Activated gamma-delta T cell treated with anti-CD3 and anti-CD28 coated beads, Interleukin-2, amount 50 U/mL, for 16 hours (primary cell): ENCODE data around the gene CCDC106.

Source experiments
- DNase-seq: peaks from one replicate; pipeline ENCODE4 v3.0.0-alpha.2; 2020; ENCODE audit warnings: low read depth

The CCDC106 gene

DNA sequence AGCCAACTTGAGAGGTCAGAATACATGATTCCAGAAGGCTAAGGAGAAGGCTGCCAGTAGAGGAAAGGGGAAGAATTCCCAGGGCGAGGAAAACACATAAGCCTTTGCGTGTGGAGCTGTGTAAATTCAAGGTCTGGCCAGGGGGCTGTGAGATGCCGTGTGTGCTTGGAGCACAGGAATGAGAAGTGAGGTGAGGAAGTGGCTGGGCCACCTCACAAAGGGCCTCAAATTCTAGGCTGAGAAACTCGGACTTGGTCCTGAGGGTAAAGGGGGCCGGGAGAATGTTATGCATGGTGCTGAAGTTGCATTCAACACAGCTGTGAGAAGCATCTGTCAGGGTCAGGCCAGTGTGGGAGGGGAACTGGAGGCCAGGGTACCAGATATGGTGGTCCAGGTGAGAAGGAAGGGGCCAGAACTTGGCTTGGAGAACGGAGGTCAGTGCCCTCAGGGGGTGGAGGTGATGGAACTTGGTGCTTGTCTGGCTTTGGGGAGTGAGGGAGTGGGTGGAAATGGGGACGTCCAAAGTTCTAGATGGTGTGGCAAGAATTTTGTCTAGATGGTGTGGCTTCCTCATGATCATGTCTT, 12.1 kb upstream of the CCDC106 start:
- no peak for DNase-seq

DNA sequence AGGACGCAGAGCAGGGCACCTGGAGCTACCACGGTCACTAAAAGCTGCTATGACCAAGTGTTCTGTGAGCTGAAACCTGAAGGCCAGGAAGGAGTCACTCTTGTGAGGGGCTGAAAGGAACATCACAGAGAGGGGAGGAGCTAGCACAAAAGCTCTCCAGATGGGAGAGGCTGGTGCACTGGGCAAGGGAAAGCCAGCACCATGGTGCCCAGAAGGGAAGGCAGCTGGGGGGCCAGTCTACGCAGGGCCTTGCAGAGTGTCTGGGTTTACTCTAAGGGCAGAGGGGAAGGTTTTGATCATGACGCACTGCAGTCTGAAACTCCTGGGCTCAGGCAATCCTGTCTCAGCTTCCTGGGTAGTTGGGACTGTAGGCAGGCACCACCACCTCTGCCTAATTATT, 11.3 kb upstream of the CCDC106 start:
- no peak for DNase-seq

- DNase-seq = no peak
Measured at GRCh38 chr19:55637534-55637933, 10.5 kb upstream of the CCDC106 start.

GRCh38 chr19:55638864-55639359, 9.1 kb upstream of the CCDC106 start:
- no peak for DNase-seq

GRCh38 chr19:55640043-55640576, 7.9 kb upstream of the CCDC106 start:
- DNase-seq = peak; percentile 53

DNA sequence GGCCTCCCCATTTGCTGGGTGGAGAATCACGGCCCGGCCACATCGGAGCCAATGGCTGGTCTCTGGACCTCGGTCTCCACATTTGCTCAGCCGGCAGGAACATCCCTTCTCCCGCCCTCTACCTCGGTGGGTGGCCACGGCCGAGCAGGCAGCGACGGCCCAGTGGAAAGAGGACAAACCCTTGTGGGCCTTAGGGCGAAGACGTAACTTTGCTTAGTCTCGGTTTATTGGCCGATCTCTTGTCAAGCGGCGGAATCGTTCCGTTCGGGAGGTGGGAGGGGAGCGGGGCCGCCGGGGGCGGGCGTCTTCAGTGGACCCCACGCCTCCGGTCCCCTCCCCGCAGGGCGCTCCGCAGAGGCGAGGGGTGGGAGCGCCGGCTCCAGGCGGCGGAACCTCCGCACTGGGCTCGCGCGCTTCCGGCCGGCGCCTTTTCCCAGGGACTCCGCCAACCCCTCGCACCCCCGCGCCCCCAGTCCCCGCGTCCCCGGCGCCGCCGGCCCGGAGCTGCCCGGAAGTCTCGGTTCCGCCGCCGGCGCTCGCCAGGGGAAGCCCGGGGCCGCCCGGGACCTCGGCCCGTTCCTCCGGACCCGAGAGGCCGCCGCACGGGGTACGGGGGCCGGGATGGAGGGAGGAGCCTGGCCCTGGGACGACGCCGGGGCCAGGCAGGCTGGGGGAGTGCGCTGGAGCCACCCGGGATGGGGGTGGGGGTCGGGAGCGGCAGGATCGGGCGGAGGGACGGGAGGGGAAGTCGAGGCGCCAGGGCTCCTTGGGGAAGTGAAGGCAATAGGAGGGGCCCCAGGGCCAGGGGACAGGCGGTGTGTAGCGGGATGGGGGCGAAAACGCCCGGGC, 7.2 kb upstream of the CCDC106 start, which contains the start of gene ZNF580:
ZNF580 (plus strand) TSS at position 426 of the 849 bp plus-strand sequence. CDS start 1,507 bp downstream, outside the sequence.
- no peak for DNase-seq

- DNase-seq = no peak
Measured at GRCh38 chr19:55641426-55642152, 6.4 kb upstream of the CCDC106 start.

GRCh38 chr19:55642153-55643002, 5.6 kb upstream of the CCDC106 start:
- no peak for DNase-seq

DNA sequence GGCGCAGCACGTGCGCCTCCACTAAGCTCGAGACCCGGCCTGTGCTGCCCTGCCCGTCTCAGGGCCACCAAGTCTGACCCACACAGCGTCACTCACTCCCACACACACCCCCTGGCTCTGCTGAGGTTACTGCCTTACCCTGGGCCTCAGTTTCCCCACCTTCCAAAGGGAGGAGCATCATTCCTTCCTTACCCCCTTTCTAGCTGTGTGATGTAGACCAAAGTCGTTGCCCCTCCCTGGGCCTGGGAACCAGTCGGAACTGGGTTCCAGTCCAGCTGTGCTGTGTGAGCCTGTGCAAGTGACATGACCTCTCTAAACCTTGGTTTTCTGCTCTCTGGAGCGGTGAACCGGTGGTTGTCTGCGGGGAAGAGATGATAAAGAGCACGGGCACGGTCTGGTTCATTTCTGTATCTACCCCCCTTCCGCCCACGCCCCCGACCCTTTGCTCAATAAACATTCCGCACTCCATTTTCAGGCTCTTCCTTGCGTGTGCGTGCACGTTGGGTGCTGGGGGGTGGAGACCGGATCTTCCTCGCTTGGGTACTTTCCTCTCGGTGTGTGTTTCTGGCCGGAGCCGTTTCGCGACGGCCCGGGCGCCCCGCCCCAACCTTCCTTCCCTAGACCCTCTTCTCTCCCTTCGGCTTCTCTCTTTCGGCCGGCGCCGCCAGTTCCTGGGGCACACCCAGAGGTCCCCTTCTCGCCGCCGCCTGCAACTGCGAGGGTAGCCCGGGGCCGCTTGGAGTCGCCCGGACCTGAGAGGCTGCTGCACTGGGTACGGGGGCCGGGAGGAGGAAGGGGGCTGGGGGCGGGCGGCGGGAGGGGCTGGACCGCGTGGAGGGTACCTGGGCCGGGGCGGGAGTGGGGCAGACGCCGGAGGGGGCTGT, 4.8 kb upstream of the CCDC106 start, which contains the start of gene ZNF581:
ZNF581 (plus strand) TSS at position 647 of the 884 bp plus-strand sequence. CDS start 923 bp downstream, outside the sequence.
- peak; percentile 70 for DNase-seq

- DNase-seq = no peak
Measured at GRCh38 chr19:55643887-55644176, 4.2 kb upstream of the CCDC106 start.

- no peak for DNase-seq
Measured at GRCh38 chr19:55644191-55644833, 3.7 kb upstream of the CCDC106 start.

DNA sequence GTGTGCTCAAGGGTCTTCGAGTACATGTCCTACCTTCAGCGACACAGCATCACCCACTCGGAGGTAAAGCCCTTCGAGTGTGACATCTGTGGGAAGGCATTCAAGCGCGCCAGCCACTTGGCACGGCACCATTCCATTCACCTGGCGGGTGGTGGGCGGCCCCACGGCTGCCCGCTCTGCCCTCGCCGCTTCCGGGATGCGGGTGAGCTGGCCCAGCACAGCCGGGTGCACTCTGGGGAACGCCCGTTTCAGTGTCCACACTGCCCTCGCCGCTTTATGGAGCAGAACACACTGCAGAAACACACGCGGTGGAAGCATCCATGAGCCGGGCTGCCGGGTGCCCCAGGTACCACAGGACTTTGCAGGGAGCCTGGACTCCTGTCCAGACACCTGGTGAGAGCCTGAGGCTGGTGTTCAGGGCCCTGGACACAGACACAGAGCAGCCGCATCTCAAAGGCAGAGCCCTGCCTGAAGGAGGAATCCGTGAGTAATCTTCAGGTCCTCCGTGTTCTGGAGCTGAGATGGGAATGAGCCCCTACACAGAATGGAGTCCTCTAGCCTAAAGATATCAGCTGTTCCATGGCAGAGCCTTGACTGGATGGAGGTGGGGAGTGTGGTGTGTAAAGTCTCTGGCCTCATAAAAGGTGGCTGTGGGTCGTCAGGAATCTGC, 3.0 kb upstream of the CCDC106 start:
- no peak for DNase-seq

DNA sequence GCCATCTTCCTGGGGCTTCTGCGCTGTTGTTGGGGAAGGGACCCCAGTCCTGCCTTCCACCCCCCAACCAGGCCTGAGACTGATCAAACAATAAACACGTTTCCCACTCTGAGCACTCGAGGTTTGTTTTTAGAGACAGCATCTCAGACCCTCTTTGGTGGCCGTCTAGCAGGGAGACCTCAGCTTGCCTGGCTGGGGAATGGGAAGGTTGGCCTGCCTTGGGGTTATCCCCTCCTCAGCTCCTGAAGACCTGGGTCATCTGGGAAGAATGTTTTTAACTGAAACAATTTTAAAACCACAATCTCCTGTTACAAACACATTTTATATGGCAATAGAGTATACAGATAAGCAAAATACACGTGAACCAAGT, 2.5 kb upstream of the CCDC106 start:
- no peak for DNase-seq

GRCh38 chr19:55646889-55647731, 902 bp upstream of the CCDC106 start:
- DNase-seq = no peak

GRCh38 chr19:55648585-55649267, 714 bp downstream of the CCDC106 start:
- DNase-seq = no peak

DNA sequence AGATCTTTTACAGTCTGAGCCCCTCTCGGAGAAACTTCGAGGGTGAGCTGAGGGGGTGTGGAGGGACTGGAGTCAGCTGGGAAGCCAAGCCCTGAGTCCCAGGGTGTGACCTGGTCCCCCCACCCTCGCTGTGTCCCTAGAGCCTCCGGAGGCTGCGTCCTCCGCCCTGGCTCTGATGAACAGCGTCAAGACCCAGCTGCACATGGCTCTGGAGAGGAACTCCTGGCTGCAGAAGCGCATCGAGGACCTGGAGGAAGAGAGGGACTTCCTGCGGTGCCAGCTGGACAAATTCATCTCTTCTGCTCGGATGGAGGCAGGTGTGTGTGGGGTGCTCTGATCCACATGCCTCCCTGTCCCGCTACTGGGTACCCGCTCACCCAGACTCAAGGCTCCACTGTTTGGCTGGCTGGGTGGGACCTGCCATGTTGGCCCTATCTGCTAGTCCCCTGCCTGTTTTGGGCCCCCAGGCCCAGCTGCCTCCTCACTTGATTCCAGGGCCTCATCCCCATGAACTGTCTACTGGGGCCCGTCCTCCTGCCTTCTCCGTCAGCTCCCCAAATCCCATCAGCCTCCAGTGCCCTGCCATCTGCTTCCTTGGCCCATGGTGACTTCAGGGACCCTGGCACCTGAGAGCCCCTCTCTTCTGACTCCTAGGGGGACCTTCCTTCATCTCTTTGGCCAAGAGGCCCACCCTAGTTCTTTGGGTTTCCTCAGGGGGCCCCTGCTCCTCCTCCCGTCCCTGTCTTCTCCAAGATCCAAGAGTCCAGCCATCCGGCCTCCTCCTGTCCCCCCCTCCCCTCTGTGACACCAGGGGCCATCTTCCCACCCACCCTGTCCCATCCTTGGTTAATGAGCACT, 1.5 kb downstream of the CCDC106 start:
- DNase-seq = no peak

DNA sequence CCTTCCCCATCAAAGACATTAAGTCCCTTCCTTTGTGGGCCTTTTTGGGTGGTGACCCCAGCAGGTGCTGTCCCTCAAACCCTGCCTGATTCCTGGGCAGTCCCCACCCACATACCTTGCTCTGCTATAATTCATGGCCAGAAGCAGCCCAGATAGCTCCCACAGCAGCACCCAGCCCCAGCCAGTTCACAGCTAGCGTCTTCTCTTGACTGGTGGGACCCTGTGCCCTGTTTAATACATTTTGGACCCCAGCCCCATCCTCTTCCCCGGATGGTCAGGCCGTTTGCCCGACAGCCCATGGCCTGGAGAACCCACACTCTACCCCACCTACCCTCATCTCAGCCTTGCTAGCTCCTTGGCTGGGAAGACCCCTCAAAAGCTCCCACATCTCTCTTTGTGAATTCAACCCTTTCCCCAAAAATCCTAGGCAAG, 2.1 kb downstream of the CCDC106 start:
- DNase-seq = no peak
